Stimulated activated CD4-positive, alpha-beta T cell treated with anti-CD3 and anti-CD28 coated beads, Interleukin-1b, Interleukin-23, amount 100 ng/mL, for 48 hours (primary cell): ENCODE results near the gene DHRSX.
"Not testable (repeated sequence)": the region's sequence is repeated elsewhere in the genome, so short reads cannot be mapped to it uniquely, and the experiment has no call there.

Experiments
- DNase-seq: peaks from one replicate; pipeline ENCODE4 v3.0.0-alpha.2; 2020

Gene DHRSX

GRCh38 chrX:2345562-2345961 is 155.2 kb downstream of the DHRSX start:
- DNase-seq = no peak

GRCh38 chrX:2343413-2343812 is 157.4 kb downstream of the DHRSX start:
- no peak for DNase-seq

GRCh38 chrX:2342874-2343273 is 157.9 kb downstream of the DHRSX start:
- DNase-seq = no peak

- DNase-seq = no peak
Measured at GRCh38 chrX:2342281-2342688, 158.5 kb downstream of the DHRSX start.

- DNase-seq = no peak
Measured at GRCh38 chrX:2340991-2341390, 159.8 kb downstream of the DHRSX start.

- DNase-seq = no peak
Measured at GRCh38 chrX:2336181-2336580, 164.6 kb downstream of the DHRSX start.

- no peak for DNase-seq
Measured at GRCh38 chrX:2334237-2334636, 166.5 kb downstream of the DHRSX start.

GRCh38 chrX:2332252-2332651 is 168.5 kb downstream of the DHRSX start:
- DNase-seq = no peak

- no peak for DNase-seq
Measured at GRCh38 chrX:2330910-2331309, 169.9 kb downstream of the DHRSX start.

- DNase-seq = no peak
Measured at GRCh38 chrX:2330487-2330886, 170.3 kb downstream of the DHRSX start.

- DNase-seq = no peak
Measured at GRCh38 chrX:2327423-2327822, 173.4 kb downstream of the DHRSX start.

- DNase-seq = no peak
Measured at GRCh38 chrX:2325076-2325784, 175.5 kb downstream of the DHRSX start.

GRCh38 chrX:2324151-2324550 is 176.6 kb downstream of the DHRSX start:
- no peak for DNase-seq

- no peak for DNase-seq
Measured at GRCh38 chrX:2321411-2321810, 179.4 kb downstream of the DHRSX start.

GRCh38 chrX:2320580-2321327 is 180.0 kb downstream of the DHRSX start:
- no peak for DNase-seq

GRCh38 chrX:2320089-2320488 is 180.7 kb downstream of the DHRSX start:
- DNase-seq = no peak

GRCh38 chrX:2318371-2318770 is 182.4 kb downstream of the DHRSX start:
- DNase-seq = no peak

GRCh38 chrX:2317527-2318055 is 183.2 kb downstream of the DHRSX start:
- DNase-seq = no peak

GRCh38 chrX:2316534-2316933 is 184.2 kb downstream of the DHRSX start:
- no peak for DNase-seq

GRCh38 chrX:2315434-2315833 is 185.3 kb downstream of the DHRSX start:
- DNase-seq = no peak

GRCh38 chrX:2314831-2315365 is 185.9 kb downstream of the DHRSX start:
- DNase-seq = no peak

- DNase-seq = no peak
Measured at GRCh38 chrX:2313864-2314640, 186.7 kb downstream of the DHRSX start.

GRCh38 chrX:2312061-2312591 is 188.7 kb downstream of the DHRSX start:
- not testable (repeated sequence) for DNase-seq
